SK-N-SH (cell line): ENCODE results near the gene HLF. TPM values are rescaled to one million over a fixed set of nuclear protein-coding genes. Genes with fewer than 3 reads are reported as not detected.

Experiments
- CTCF ChIA-PET: fragments of 300-600, 350-600 bp; formaldehyde crosslinking; extraction: SDS; loops from one replicate; lab custom pipeline; 2021; lab: Yijun Ruan, JAX
- POLR2A ChIA-PET: fragments of 350-600 bp; sonication (Branson Sonifier 250); formaldehyde crosslinking; extraction: SDS; loops from one replicate; lab custom pipeline; 2020; ENCODE audit warnings: antibody characterized with exemption, inconsistent platforms; lab: Yijun Ruan, JAX
- DNase-seq: peaks from one replicate; pipeline ENCODE4 v3.0.0; 2012
- H2AFZ ChIP-seq: fragments of 200-600 bp; sonication (generic); 2 replicates; pipeline ENCODE4 v1.8.1; 2016; ENCODE audit warnings: antibody characterized with exemption, mild to moderate bottlenecking, low read depth
- H3F3A ChIP-seq: fragments of 200-600 bp; sonication (generic); replicated peaks from 2 replicates; pipeline ENCODE3; 2016; ENCODE audit warnings: antibody characterized with exemption, mild to moderate bottlenecking; ENCODE audit not compliant: insufficient read depth
- H3K27ac ChIP-seq, 2 experiments: fragments of 200-500 bp in 1 of 2; fragments of 200-600 bp in 1 of 2; sonication (Bioruptor generic) in 1 of 2; sonication (generic), shearing (Covaris generic) in 1 of 2; 2 replicates each; pipeline versions ENCODE4 v1.5.1 to v1.6.1; 2014 to 2016; ENCODE audit warnings: low read depth in 2 of 2, inconsistent platforms in 1 of 2, low read length in 1 of 2, mild to moderate bottlenecking in 1 of 2, mixed read lengths in 1 of 2
- H3K27me3 ChIP-seq: fragments of 200-600 bp; sonication (generic), shearing (Covaris generic); 2 replicates; pipeline ENCODE4 v1.6.1; 2016; ENCODE audit warnings: mixed run types; ENCODE audit not compliant: insufficient read depth
- H3K36me3 ChIP-seq, 2 experiments: fragments of 200-500 bp in 1 of 2; fragments of 200-600 bp in 1 of 2; sonication (Bioruptor generic) in 1 of 2; sonication (generic) in 1 of 2; replicated peaks in 1 of 2; 2 replicates each; pipeline versions ENCODE3 to v1.5.1; 2014 to 2016; ENCODE audit warnings: low read length in 1 of 2, mild to moderate bottlenecking in 1 of 2; ENCODE audit not compliant: insufficient read depth in 2 of 2, control insufficient read depth in 1 of 2
- H3K4me1 ChIP-seq, 2 experiments: fragments of 200-500 bp in 1 of 2; fragments of 200-600 bp in 1 of 2; sonication (Bioruptor generic) in 1 of 2; sonication (generic), shearing (Covaris generic) in 1 of 2; 2 replicates each; pipeline versions ENCODE4 v1.5.1 to v1.6.1; 2014 to 2016; ENCODE audit warnings: low read depth in 1 of 2, low read length in 1 of 2, mixed run types in 1 of 2; ENCODE audit not compliant: insufficient read depth in 2 of 2, control insufficient read depth in 1 of 2
- H3K4me2 ChIP-seq: fragments of 200-600 bp; sonication (generic), shearing (Covaris generic); 2 replicates; pipeline ENCODE4 v1.6.1; 2017; ENCODE audit warnings: mixed run types
- H3K4me3 ChIP-seq, 2 experiments: fragments of 200-500 bp in 1 of 2; fragments of 200-600 bp in 1 of 2; sonication (Bioruptor generic) in 1 of 2; sonication (generic), shearing (Covaris generic) in 1 of 2; 2 replicates each; pipeline versions ENCODE4 v1.5.1 to v1.8.1; 2014 to 2016; ENCODE audit warnings: low read depth in 2 of 2, inconsistent platforms in 1 of 2, low read length in 1 of 2, mild to moderate bottlenecking in 1 of 2, mixed read lengths in 1 of 2, moderate library complexity in 1 of 2
- H3K79me2 ChIP-seq: fragments of 200-600 bp; sonication (generic); 2 replicates; pipeline ENCODE4 v1.8.1; 2017; ENCODE audit warnings: mild to moderate bottlenecking; ENCODE audit not compliant: insufficient read depth
- H3K9ac ChIP-seq: fragments of 200-600 bp; sonication (generic); 2 replicates; pipeline ENCODE4 v1.6.1; 2017; ENCODE audit warnings: mixed run types
- H3K9me2 ChIP-seq: fragments of 200-600 bp; sonication (generic); 2 replicates; pipeline ENCODE4 v1.6.1; 2017; ENCODE audit warnings: mixed run types
- H3K9me3 ChIP-seq: fragments of 200-600 bp; sonication (generic); 2 replicates; pipeline ENCODE4 v1.6.1; 2017; ENCODE audit warnings: mixed run types, mild to moderate bottlenecking, moderate library complexity
- H4K20me1 ChIP-seq: fragments of 200-600 bp; sonication (generic); 2 replicates; pipeline ENCODE4 v1.6.1; 2017; ENCODE audit warnings: mild to moderate bottlenecking, mixed run types; ENCODE audit not compliant: insufficient read depth
- CTCF ChIP-seq: fragments of 200-600 bp; sonication (generic); IDR thresholded peaks from 2 replicates; pipeline ENCODE4 v1.6.1; 2017; ENCODE audit warnings: antibody characterized with exemption, mild to moderate bottlenecking, moderate library complexity
- ELF1 ChIP-seq: IDR thresholded peaks from 2 replicates; pipeline ENCODE4 v1.4.0; 2012
- EZH2phosphoT487 ChIP-seq: fragments of 200-600 bp; sonication (generic); IDR thresholded peaks from 2 replicates; pipeline ENCODE4 v1.6.1; 2017; ENCODE audit warnings: low read depth, mixed run types, mild to moderate bottlenecking, antibody characterized with exemption, moderate library complexity, borderline replicate concordance
- JUND ChIP-seq: IDR thresholded peaks from 2 replicates; pipeline ENCODE4 v1.4.0; 2012
- MAX ChIP-seq: IDR thresholded peaks from 2 replicates; pipeline ENCODE4 v1.4.0; 2012; ENCODE audit warnings: low read depth
- MEF2A ChIP-seq: IDR thresholded peaks from 2 replicates; pipeline ENCODE4 v1.4.0; 2012; ENCODE audit warnings: low read depth, borderline replicate concordance
- NFIC ChIP-seq: IDR thresholded peaks from 2 replicates; pipeline ENCODE4 v1.4.0; 2012; ENCODE audit warnings: borderline replicate concordance
- NRF1 ChIP-seq: IDR thresholded peaks from 2 replicates; pipeline ENCODE4 v1.6.1; 2012; ENCODE audit warnings: low read depth, mild to moderate bottlenecking, low read length
- RAD21 ChIP-seq: IDR thresholded peaks from 2 replicates; pipeline ENCODE4 v1.6.1; 2012; ENCODE audit warnings: mild to moderate bottlenecking, low read length
- RXRA ChIP-seq: IDR thresholded peaks from 2 replicates; pipeline ENCODE4 v1.4.0; 2012; ENCODE audit warnings: low read depth, mild to moderate bottlenecking, borderline replicate concordance
- TAF1 ChIP-seq: IDR thresholded peaks from 2 replicates; pipeline ENCODE4 v1.6.1; 2012; ENCODE audit warnings: low read depth, mild to moderate bottlenecking, low read length, moderate library complexity, borderline replicate concordance
- TCF12 ChIP-seq: IDR thresholded peaks from 2 replicates; pipeline ENCODE4 v1.4.0; 2012
- WGBS: methylation state at CpG from one replicate; pipeline ENCODE4 v1.1.6; 2017; ENCODE audit warnings: low lambda C conversion rate; 5-methylcytosine and 5-hydroxymethylcytosine counted together
- polyA plus RNA-seq, 3 experiments: library from polyadenylated mRNA; depleted of rRNA; stranded (reverse); fragments of >200 nt; gene quantifications; 2 replicates each; pipeline ENCODE4 v1.2.3, GENCODE V29; 2012

HLF gene
- polyA plus RNA-seq, 1 of the 3 experiments (the other 2 are of a cell fraction): 0.03 TPM

GRCh38 chr17:55279788-55280187 is 15.0 kb downstream of the HLF start:
- DNase-seq: no peak
- no peaks in the 10 kb centered on the region for H3K27me3 ChIP-seq
- no peaks in the 10 kb centered on the region for H4K20me1 ChIP-seq
- TF ChIP-seq MEF2A (no peak), TCF12 (no peak)
- H3K9me3 ChIP-seq: no peaks in the 10 kb centered on the region
- no peak overlapping the region for H3K4me2 ChIP-seq
- no peak overlapping the region for H3K9ac ChIP-seq
- ChIA-PET POLR2A (no interaction called here), CTCF (interaction anchor here (2.5 kb wide), 1 partner anchor 68 kb away, joined by 9 read pairs; no protein-coding TSS in a partner anchor)
- no peak overlapping the region for H2AFZ ChIP-seq
- H3K79me2 ChIP-seq: no peaks in the 10 kb centered on the region
- H3K4me3 ChIP-seq: no peak overlapping the region
- H3K36me3 ChIP-seq: no peaks in the 10 kb centered on the region
- no peaks in the 10 kb centered on the region for H3F3A ChIP-seq
- H3K9me2 ChIP-seq: no peaks in the 10 kb centered on the region
- WGBS: 92% methylated on average over 2 of the region's 2 CpGs
- no peak overlapping the region for H3K27ac ChIP-seq
- H3K4me1 ChIP-seq: peaks cover 0 to 9% of the 10 kb centered on the region in 2 experiments; a peak in 1 of 4 replicates

GRCh38 chr17:55280212-55280611 is 15.5 kb downstream of the HLF start:
- ChIA-PET CTCF (interaction anchor here (2.4 to 2.5 kb wide), 2 partner anchors 16 to 68 kb away, joined by 9 to 14 read pairs; no protein-coding TSS in a partner anchor), POLR2A (no interaction called here)
- no peak overlapping the region for H3K4me2 ChIP-seq
- H3K9ac ChIP-seq: no peak overlapping the region
- no peaks in the 10 kb centered on the region for H3K9me3 ChIP-seq
- peaks cover 0 to 12% of the 10 kb centered on the region in 2 experiments; a peak in 1 of 4 replicates for H3K4me1 ChIP-seq
- H3K9me2 ChIP-seq: no peaks in the 10 kb centered on the region
- H3K36me3 ChIP-seq: no peaks in the 10 kb centered on the region
- H2AFZ ChIP-seq: no peak overlapping the region
- H3K4me3 ChIP-seq: no peak overlapping the region
- no peak for DNase-seq
- H4K20me1 ChIP-seq: no peaks in the 10 kb centered on the region
- H3K79me2 ChIP-seq: no peaks in the 10 kb centered on the region
- H3K27me3 ChIP-seq: no peaks in the 10 kb centered on the region
- no peak overlapping the region for H3K27ac ChIP-seq
- TF ChIP-seq MAX: no peak
- TF ChIP-seq NRF1: no peak
- no peak for TF ChIP-seq EZH2phosphoT487
- H3F3A ChIP-seq: no peaks in the 10 kb centered on the region

GRCh38 chr17:55281649-55282378 is 17.1 kb downstream of the HLF start:
- no peak for TF ChIP-seq TCF12
- no peak for TF ChIP-seq MAX
- TF ChIP-seq NFIC: no peak
- TF ChIP-seq MEF2A: no peak
- TF ChIP-seq CTCF: no peak
- no peak for TF ChIP-seq ELF1
- TF ChIP-seq RXRA: no peak
- TF ChIP-seq RAD21: no peak
- TF ChIP-seq TAF1: no peak
- TF ChIP-seq JUND: no peak
- H3K4me2 ChIP-seq: no peak overlapping the region
- H3K9me2 ChIP-seq: no peaks in the 10 kb centered on the region
- H3K79me2 ChIP-seq: no peaks in the 10 kb centered on the region
- no peak overlapping the region for H2AFZ ChIP-seq
- H3K27me3 ChIP-seq: no peaks in the 10 kb centered on the region
- no peak overlapping the region for H3K9ac ChIP-seq
- no peaks in the 10 kb centered on the region for H3K36me3 ChIP-seq
- ChIA-PET CTCF (interaction anchor here (0.7 to 2.4 kb wide), 7 partner anchors 9 to 454 kb away, joined by 3 to 14 read pairs (median 4); partner anchors contain the start of gene HLF), POLR2A (no interaction called here)
- H3K27ac ChIP-seq: no peak overlapping the region
- no peaks in the 10 kb centered on the region for H3K9me3 ChIP-seq
- DNase-seq: no peak
- H3K4me3 ChIP-seq: no peak overlapping the region
- H4K20me1 ChIP-seq: no peaks in the 10 kb centered on the region
- 70% methylated on average over 8 of the region's 8 CpGs for WGBS
- peaks cover 0 to 17% of the 10 kb centered on the region in 2 experiments; a peak in 1 of 4 replicates for H3K4me1 ChIP-seq
- no peaks in the 10 kb centered on the region for H3F3A ChIP-seq
